ENCODE data around the gene TP73. TPM values are rescaled to one million over a fixed set of nuclear protein-coding genes. Genes with fewer than 3 reads are reported as not detected.
"Not testable (repeated sequence)": the region's sequence is repeated elsewhere in the genome, so short reads cannot be mapped to it uniquely, and the experiment has no call there.

TP73 gene
- total RNA-seq, 1 experiment from 2014 or later = 1.6 TPM

- Histone ChIP-seq H3K27me3 (ENCODE audit: control insufficient read depth, insufficient read depth, low read length) (peaks cover 19% of the 10 kb centered on the region), H3K4me3 (ENCODE audit: insufficient read depth, low read depth, low read length) (peak within 1 kb of the TSS; percentile 77), H3K36me3 (replicated peaks; ENCODE audit: control insufficient read depth, insufficient read depth, low read length) (no peaks in the 10 kb centered on the region; the same call in 1 of the 2 replicates)
- peak; percentile 100 for DNase-seq
Measured at GRCh38 chr1:3611170-3612019, 40.9 kb upstream of the TP73 start, which contains the start of gene MEGF6. Gene MEGF6 (minus strand): TSS chr1:3611508. CDS start chr1:3611268, 240 bp downstream.

GRCh38 chr1:3612123-3612522, 40.2 kb upstream of the TP73 start:
- no peak for DNase-seq
- Histone ChIP-seq H3K27me3 (ENCODE audit: control insufficient read depth, insufficient read depth, low read length) (peaks cover 19% of the 10 kb centered on the region), H3K4me3 (ENCODE audit: insufficient read depth, low read depth, low read length) (peak overlapping the region; percentile 38), H3K36me3 (replicated peaks; ENCODE audit: control insufficient read depth, insufficient read depth, low read length) (no peaks in the 10 kb centered on the region; the same call in 1 of the 2 replicates)

GRCh38 chr1:3614755-3615742, 37.3 kb upstream of the TP73 start:
- DNase-seq = peak; percentile 92
- Histone ChIP-seq H3K36me3 (replicated peaks; ENCODE audit: control insufficient read depth, insufficient read depth, low read length) (no peaks in the 10 kb centered on the region), H3K4me3 (ENCODE audit: insufficient read depth, low read depth, low read length) (no peak overlapping the region), H3K27me3 (ENCODE audit: control insufficient read depth, insufficient read depth, low read length) (peaks cover 19% of the 10 kb centered on the region)

- H3K36me3 ChIP-seq (replicated peaks; ENCODE audit: control insufficient read depth, insufficient read depth, low read length) = no peaks in the 10 kb centered on the region
- no peak for DNase-seq
- H3K4me3 ChIP-seq (ENCODE audit: insufficient read depth, low read depth, low read length) = no peak overlapping the region
- peaks cover 13% of the 10 kb centered on the region for H3K27me3 ChIP-seq (ENCODE audit: control insufficient read depth, insufficient read depth, low read length)
Measured at GRCh38 chr1:3616861-3617260, 35.5 kb upstream of the TP73 start.

GRCh38 chr1:3617806-3618345, 34.4 kb upstream of the TP73 start:
- H3K27me3 ChIP-seq (ENCODE audit: control insufficient read depth, insufficient read depth, low read length) = peaks cover 4% of the 10 kb centered on the region
- no peaks in the 10 kb centered on the region for H3K36me3 ChIP-seq (replicated peaks; ENCODE audit: control insufficient read depth, insufficient read depth, low read length)
- H3K4me3 ChIP-seq (ENCODE audit: insufficient read depth, low read depth, low read length) = no peak overlapping the region
- DNase-seq = no peak

- H3K36me3 ChIP-seq (replicated peaks; ENCODE audit: control insufficient read depth, insufficient read depth, low read length) = no peaks in the 10 kb centered on the region
- H3K4me3 ChIP-seq (ENCODE audit: insufficient read depth, low read depth, low read length) = no peak overlapping the region
- DNase-seq = no peak
- peaks cover 5% of the 10 kb centered on the region for H3K27me3 ChIP-seq (ENCODE audit: control insufficient read depth, insufficient read depth, low read length)
Measured at GRCh38 chr1:3618531-3618880, 33.8 kb upstream of the TP73 start.

GRCh38 chr1:3618881-3619671, 33.2 kb upstream of the TP73 start:
- H3K27me3 ChIP-seq (ENCODE audit: control insufficient read depth, insufficient read depth, low read length) = peaks cover 5% of the 10 kb centered on the region
- no peaks in the 10 kb centered on the region for H3K36me3 ChIP-seq (replicated peaks; ENCODE audit: control insufficient read depth, insufficient read depth, low read length)
- peak; percentile 93 for DNase-seq

GRCh38 chr1:3620708-3621107, 31.6 kb upstream of the TP73 start:
- no peak for DNase-seq
- Histone ChIP-seq H3K4me3 (ENCODE audit: insufficient read depth, low read depth, low read length) (no peak overlapping the region), H3K27me3 (ENCODE audit: control insufficient read depth, insufficient read depth, low read length) (peaks cover 5% of the 10 kb centered on the region), H3K36me3 (replicated peaks; ENCODE audit: control insufficient read depth, insufficient read depth, low read length) (no peaks in the 10 kb centered on the region)

More at GRCh38 chr1:3618881-3619671, 33.2 kb upstream of the TP73 start:
- no peak overlapping the region for H3K4me3 ChIP-seq (ENCODE audit: insufficient read depth, low read depth, low read length)

- not testable (repeated sequence) for DNase-seq; H3K27me3 ChIP-seq (ENCODE audit: control insufficient read depth, insufficient read depth, low read length); H3K4me3 ChIP-seq (ENCODE audit: insufficient read depth, low read depth, low read length); H3K36me3 ChIP-seq (replicated peaks; ENCODE audit: control insufficient read depth, insufficient read depth, low read length)
Measured at GRCh38 chr1:3621151-3621671, 31.1 kb upstream of the TP73 start.

- H3K36me3 ChIP-seq (replicated peaks; ENCODE audit: control insufficient read depth, insufficient read depth, low read length); H3K27me3 ChIP-seq (ENCODE audit: control insufficient read depth, insufficient read depth, low read length); DNase-seq; H3K4me3 ChIP-seq (ENCODE audit: insufficient read depth, low read depth, low read length): not testable (repeated sequence)
Measured at GRCh38 chr1:3622102-3622501, 30.2 kb upstream of the TP73 start.

GRCh38 chr1:3623441-3624199, 28.7 kb upstream of the TP73 start:
- Histone ChIP-seq H3K4me3 (ENCODE audit: insufficient read depth, low read depth, low read length) (peak overlapping the region; percentile 88), H3K36me3 (replicated peaks; ENCODE audit: control insufficient read depth, insufficient read depth, low read length) (peaks cover 1% of the 10 kb centered on the region), H3K27me3 (ENCODE audit: control insufficient read depth, insufficient read depth, low read length) (peaks cover 5% of the 10 kb centered on the region)
- DNase-seq = no peak

- Histone ChIP-seq H3K4me3 (ENCODE audit: insufficient read depth, low read depth, low read length) (peak within 1 kb of the TSS; percentile 88), H3K36me3 (replicated peaks; ENCODE audit: control insufficient read depth, insufficient read depth, low read length) (peaks cover 1% of the 10 kb centered on the region), H3K27me3 (ENCODE audit: control insufficient read depth, insufficient read depth, low read length) (peaks cover 5% of the 10 kb centered on the region)
- peak; percentile 100 for DNase-seq
Measured at GRCh38 chr1:3624200-3625136, 27.8 kb upstream of the TP73 start, which contains the start of gene TPRG1L. Gene TPRG1L (plus strand): TSS chr1:3625015. CDS start chr1:3625073, 58 bp downstream.
